OCI-LY1 (cell line): Measurements from ENCODE around the gene ADM2.
A peak's percentile ranks its signal among the peaks of the same experiment; 100 is the strongest.

Experiments
- H2AFZ ChIP-seq: fragments of 200-600 bp; sonication (generic), shearing (Covaris generic); 2 replicates; pipeline ENCODE4 v1.6.0; 2014; ENCODE audit warnings: antibody characterized with exemption, mild to moderate bottlenecking, low read length
- H3F3A ChIP-seq: fragments of 200-600 bp; sonication (generic), shearing (Covaris generic); 2 replicates; pipeline ENCODE4 v1.6.0; 2014; ENCODE audit warnings: mild to moderate bottlenecking, antibody characterized with exemption, low read length, moderate library complexity; ENCODE audit not compliant: insufficient read depth
- H3K27ac ChIP-seq: fragments of 200-600 bp; sonication (generic); 2 replicates; pipeline ENCODE4 v1.5.1; 2014; ENCODE audit warnings: low read length, mixed run types, mild to moderate bottlenecking, low read depth; ENCODE audit not compliant: poor library complexity, severe bottlenecking
- H3K27me3 ChIP-seq: fragments of 200-600 bp; sonication (generic); 2 replicates; pipeline ENCODE4 v1.6.0; 2014; ENCODE audit warnings: antibody characterized with exemption, mild to moderate bottlenecking, low read length, moderate library complexity; ENCODE audit not compliant: insufficient read depth
- H3K36me3 ChIP-seq: fragments of 200-600 bp; sonication (generic); 2 replicates; pipeline ENCODE4 v1.6.1; 2014; ENCODE audit warnings: mild to moderate bottlenecking, antibody characterized with exemption, low read length, moderate library complexity, mixed read lengths; ENCODE audit not compliant: insufficient read depth
- H3K4me1 ChIP-seq: fragments of 200-600 bp; sonication (generic); 2 replicates; pipeline ENCODE4 v1.5.1; 2014; ENCODE audit warnings: mild to moderate bottlenecking, low read length, moderate library complexity; ENCODE audit not compliant: insufficient read depth, severe bottlenecking
- H3K4me2 ChIP-seq: fragments of 200-600 bp; sonication (generic), shearing (Covaris generic); 2 replicates; pipeline ENCODE4 v1.6.1; 2014; ENCODE audit warnings: low read length
- H3K4me3 ChIP-seq: fragments of 200-600 bp; sonication (generic); 2 replicates; pipeline ENCODE4 v1.5.1; 2014; ENCODE audit warnings: low read length, low read depth, mild to moderate bottlenecking, mixed read lengths; ENCODE audit not compliant: poor library complexity, severe bottlenecking
- H3K79me2 ChIP-seq: fragments of 200-600 bp; shearing (Covaris generic); 2 replicates; pipeline ENCODE4 v1.6.1; 2016; ENCODE audit warnings: mixed run types, low read length, mixed read lengths; ENCODE audit not compliant: insufficient read depth
- H3K9ac ChIP-seq: fragments of 200-600 bp; sonication (generic), shearing (Covaris generic); 2 replicates; pipeline ENCODE4 v1.6.1; 2014; ENCODE audit warnings: mild to moderate bottlenecking, low read length, mixed read lengths
- H3K9me2 ChIP-seq: fragments of 200-600 bp; sonication (generic), shearing (Covaris generic); 2 replicates; pipeline ENCODE4 v1.6.1; 2014; ENCODE audit warnings: low read depth, mild to moderate bottlenecking, low read length, mixed read lengths
- H3K9me3 ChIP-seq: fragments of 200-600 bp; shearing (Covaris generic); 2 replicates; pipeline ENCODE4 v1.6.1; 2014; ENCODE audit warnings: low read length, mixed read lengths
- H4K20me1 ChIP-seq: fragments of 200-600 bp; sonication (generic), shearing (Covaris generic); 2 replicates; pipeline ENCODE4 v1.6.0; 2016; ENCODE audit warnings: mild to moderate bottlenecking, low read length; ENCODE audit not compliant: insufficient read depth
- CTCF ChIP-seq: fragments of 200-600 bp; sonication (generic), shearing (Covaris generic); IDR thresholded peaks from 2 replicates; pipeline ENCODE4 v1.5.1; 2017; ENCODE audit warnings: mild to moderate bottlenecking, antibody characterized with exemption, low read length, moderate library complexity, mixed read lengths
- EZH2 ChIP-seq: fragments of 200-600 bp; sonication (generic), shearing (Covaris generic); IDR thresholded peaks from 2 replicates; pipeline ENCODE4 v1.8.0; 2017; ENCODE audit warnings: borderline replicate concordance, mixed run types, mild to moderate bottlenecking, antibody characterized with exemption, low read length, moderate library complexity, mixed read lengths

ADM2 gene

GRCh38 chr22:50528682-50529415, 47.5 kb downstream of the ADM2 start:
- no peak overlapping the region for H3K9ac ChIP-seq

GRCh38 chr22:50529416-50529896, 48.1 kb downstream of the ADM2 start:
- no peaks in the 10 kb centered on the region for H3K79me2 ChIP-seq
- no peak overlapping the region for H2AFZ ChIP-seq
- peak overlapping the region; percentile 85 for H3K4me2 ChIP-seq
- no peaks in the 10 kb centered on the region for H3K9me3 ChIP-seq
- H3K4me1 ChIP-seq: peaks cover 60% of the 10 kb centered on the region
- H3F3A ChIP-seq: peaks cover 4% of the 10 kb centered on the region; the same call in 1 of the 2 replicates
- no peaks in the 10 kb centered on the region for H3K27me3 ChIP-seq
- no peaks in the 10 kb centered on the region for H3K9me2 ChIP-seq
- no peak overlapping the region for H3K27ac ChIP-seq
- H4K20me1 ChIP-seq: no peaks in the 10 kb centered on the region
- H3K36me3 ChIP-seq: peaks cover 6% of the 10 kb centered on the region; the same call in 1 of the 2 replicates
- no peak for TF ChIP-seq CTCF
- TF ChIP-seq EZH2: no peak
- H3K4me3 ChIP-seq: peak overlapping the region; percentile 80
- H3K9ac ChIP-seq: peak overlapping the region; percentile 83

More at GRCh38 chr22:50528682-50529415, 47.5 kb downstream of the ADM2 start:
- Histone ChIP-seq H3K36me3 (peaks cover 10% of the 10 kb centered on the region; the same call in 1 of the 2 replicates), H3K4me1 (peaks cover 60% of the 10 kb centered on the region), H4K20me1 (no peaks in the 10 kb centered on the region), H3K79me2 (no peaks in the 10 kb centered on the region), H3K27me3 (no peaks in the 10 kb centered on the region), H3K4me2 (peak overlapping the region; percentile 85; the same call in 1 of the 2 replicates), H3K9me2 (no peaks in the 10 kb centered on the region), H2AFZ (no peak overlapping the region), H3F3A (peaks cover 4% of the 10 kb centered on the region; the same call in 1 of the 2 replicates), H3K27ac (no peak overlapping the region), H3K4me3 (peak overlapping the region; percentile 80), H3K9me3 (no peaks in the 10 kb centered on the region)
- TF ChIP-seq EZH2 (no peak), CTCF (no peak)

- H4K20me1 ChIP-seq: no peaks in the 10 kb centered on the region
- H3K9ac ChIP-seq: peak within 1 kb of the TSS; percentile 83
- H3K9me3 ChIP-seq: no peaks in the 10 kb centered on the region
- no peaks in the 10 kb centered on the region for H3K27me3 ChIP-seq
- H3K27ac ChIP-seq: peak within 1 kb of the TSS; percentile 60
- no peak within 1 kb of the TSS for H2AFZ ChIP-seq
- H3K9me2 ChIP-seq: no peaks in the 10 kb centered on the region
- TF ChIP-seq CTCF (no peak), EZH2 (no peak)
- H3K4me3 ChIP-seq: peak within 1 kb of the TSS; percentile 80
- H3K4me2 ChIP-seq: peak within 1 kb of the TSS; percentile 85
- no peaks in the 10 kb centered on the region for H3K36me3 ChIP-seq
- H3K4me1 ChIP-seq: peaks cover 60% of the 10 kb centered on the region
- no peaks in the 10 kb centered on the region for H3K79me2 ChIP-seq
- peaks cover 4% of the 10 kb centered on the region; the same call in 1 of the 2 replicates for H3F3A ChIP-seq
Observed at GRCh38 chr22:50529897-50530579, 48.7 kb downstream of the ADM2 start, which contains the start of gene TYMP. TSS of gene TYMP (minus strand) at chr22:50530012. CDS start at chr22:50529709, 303 bp downstream.
